Stomach (tissue), 4 donors: Measurements from ENCODE around the gene TADA2A.

Experiments
- CTCF ChIP-seq, 7 experiments: fragments of 450-650 bp in 4 of 7; fragments of 200-600 bp in 3 of 7; sonication (generic) in 3 of 7; IDR thresholded peaks; one replicate each; pipeline ENCODE4 v1.5.1; 2016 to 2019; ENCODE audit warnings: antibody characterized with exemption in 7 of 7, control low read depth in 2 of 7, mild to moderate bottlenecking in 1 of 7
- EP300 ChIP-seq: sonication (generic); formaldehyde crosslinking; IDR thresholded peaks from one replicate; pipeline ENCODE4 v1.6.1; 2017; ENCODE audit warnings: antibody characterized with exemption
- POLR2A ChIP-seq, 4 donors: fragments of 450-650 bp; IDR thresholded peaks; one replicate each; pipeline ENCODE4 v1.6.1; 2016; ENCODE audit warnings: antibody characterized with exemption in 4 of 4, control low read depth in 2 of 4, mild to moderate bottlenecking in 1 of 4, moderate library complexity in 1 of 4
- POLR2AphosphoS5 ChIP-seq, 3 donors: sonication (generic); formaldehyde crosslinking; IDR thresholded peaks; one replicate each; pipeline ENCODE4 v1.6.1; 2016; ENCODE audit warnings: antibody characterized with exemption in 3 of 3

- TF ChIP-seq CTCF (IDR thresholded peaks at IDR 0.05) (no peak), POLR2A (IDR thresholded peaks at IDR 0.05) (no peak), POLR2AphosphoS5 (IDR thresholded peaks at IDR 0.05) (no peak), EP300 (no peak)
Observed at GRCh38 chr17:37413875-37414519, 7.3 kb downstream of the TADA2A start.
